HEK293 (cell line): Measurements from ENCODE around the gene ITGB3.

ENCODE experiments used
- CTCF ChIP-seq: fragments of 450-650 bp; formaldehyde crosslinking; IDR thresholded peaks from 2 replicates; pipeline ENCODE4 v1.5.1; 2016; ENCODE audit warnings: missing biosample characterization, missing genetic modification characterization
- EGR2 ChIP-seq: fragments of 450-650 bp; formaldehyde crosslinking; IDR thresholded peaks from 2 replicates; pipeline ENCODE4 v1.5.1; 2016; ENCODE audit warnings: low read depth, missing biosample characterization, missing genetic modification characterization
- ZBTB11 ChIP-seq: fragments of 450-650 bp; formaldehyde crosslinking; conservative IDR thresholded peaks from 2 replicates; pipeline ENCODE4 v1.5.1; 2016; ENCODE audit warnings: low read depth, missing biosample characterization, missing genetic modification characterization
- ZBTB7A ChIP-seq: fragments of 450-650 bp; formaldehyde crosslinking; IDR thresholded peaks from 2 replicates; pipeline ENCODE4 v1.5.1; 2016; ENCODE audit warnings: low read depth, missing biosample characterization, missing genetic modification characterization
- ZFP69B ChIP-seq: fragments of 450-650 bp; formaldehyde crosslinking; IDR thresholded peaks from 2 replicates; pipeline ENCODE4 v1.5.1; 2016; ENCODE audit warnings: missing biosample characterization, missing genetic modification characterization
- ZNF121 ChIP-seq: fragments of 450-650 bp; formaldehyde crosslinking; IDR thresholded peaks from 2 replicates; pipeline ENCODE4 v1.5.1; 2016; ENCODE audit warnings: missing biosample characterization, missing genetic modification characterization
- ZNF132 ChIP-seq: fragments of 450-650 bp; formaldehyde crosslinking; IDR thresholded peaks from 2 replicates; pipeline ENCODE4 v1.5.1; 2017; ENCODE audit warnings: missing biosample characterization, missing genetic modification characterization, borderline replicate concordance
- ZNF24 ChIP-seq: fragments of 450-650 bp; formaldehyde crosslinking; IDR thresholded peaks from 2 replicates; pipeline ENCODE4 v1.5.1; 2016; ENCODE audit warnings: missing biosample characterization, missing genetic modification characterization
- ZNF274 ChIP-seq, 2 experiments: fragments of 200-500 bp in 1 of 2; fragments of 450-650 bp in 1 of 2; sonication (Bioruptor generic) in 1 of 2; formaldehyde crosslinking in 1 of 2; IDR thresholded peaks; 2 replicates each; pipeline versions ENCODE4 v1.5.1 to v1.6.1; 2014 to 2016; ENCODE audit warnings: borderline replicate concordance in 1 of 2, inconsistent platforms in 1 of 2, low read length in 1 of 2, missing biosample characterization in 1 of 2, missing genetic modification characterization in 1 of 2
- ZNF280D ChIP-seq: fragments of 450-650 bp; formaldehyde crosslinking; IDR thresholded peaks from 2 replicates; pipeline ENCODE4 v1.5.1; 2016; ENCODE audit warnings: missing biosample characterization, missing genetic modification characterization
- ZNF292 ChIP-seq: fragments of 450-650 bp; formaldehyde crosslinking; IDR thresholded peaks from 2 replicates; pipeline ENCODE4 v1.5.1; 2016; ENCODE audit warnings: low read depth, missing biosample characterization, missing genetic modification characterization, borderline replicate concordance
- ZNF37A ChIP-seq: fragments of 450-650 bp; IDR thresholded peaks from 2 replicates; pipeline ENCODE4 v1.5.1; 2018; ENCODE audit warnings: missing biosample characterization, missing genetic modification characterization
- ZNF394 ChIP-seq: fragments of 450-650 bp; formaldehyde crosslinking; IDR thresholded peaks from 2 replicates; pipeline ENCODE4 v1.5.1; 2016; ENCODE audit warnings: missing biosample characterization, missing genetic modification characterization, mild to moderate bottlenecking, moderate library complexity, borderline replicate concordance
- ZNF423 ChIP-seq: fragments of 450-650 bp; formaldehyde crosslinking; IDR thresholded peaks from 2 replicates; pipeline ENCODE4 v1.5.1; 2016; ENCODE audit warnings: missing biosample characterization, missing genetic modification characterization
- ZNF488 ChIP-seq: fragments of 450-650 bp; formaldehyde crosslinking; IDR thresholded peaks from 2 replicates; pipeline ENCODE4 v1.5.1; 2016; ENCODE audit warnings: missing biosample characterization, missing genetic modification characterization
- ZNF600 ChIP-seq: fragments of 450-650 bp; formaldehyde crosslinking; IDR thresholded peaks from 2 replicates; pipeline ENCODE4 v1.5.1; 2016; ENCODE audit warnings: missing biosample characterization, missing genetic modification characterization
- ZNF701 ChIP-seq: fragments of 450-650 bp; formaldehyde crosslinking; IDR thresholded peaks from 2 replicates; pipeline ENCODE4 v1.5.1; 2016; ENCODE audit warnings: missing biosample characterization, missing genetic modification characterization
- ZNF704 ChIP-seq: fragments of 450-650 bp; formaldehyde crosslinking; IDR thresholded peaks from 2 replicates; pipeline ENCODE4 v1.5.1; 2016; ENCODE audit warnings: missing biosample characterization, missing genetic modification characterization
- ZNF76 ChIP-seq: fragments of 450-650 bp; formaldehyde crosslinking; IDR thresholded peaks from 2 replicates; pipeline ENCODE4; 2016; ENCODE audit warnings: low read depth, missing biosample characterization, missing genetic modification characterization, borderline replicate concordance
- ZNF785 ChIP-seq: fragments of 450-650 bp; formaldehyde crosslinking; IDR thresholded peaks from 2 replicates; pipeline ENCODE4 v1.5.1; 2016; ENCODE audit warnings: missing biosample characterization, missing genetic modification characterization
- ZNF837 ChIP-seq: fragments of 450-650 bp; formaldehyde crosslinking; IDR thresholded peaks from 2 replicates; pipeline ENCODE4 v1.5.1; 2016; ENCODE audit warnings: missing biosample characterization, missing genetic modification characterization
- TF ChIP-seq, protein P1 (sequence below): fragments of 450-650 bp; formaldehyde crosslinking; IDR thresholded peaks from 2 replicates; pipeline ENCODE4 v1.5.1; 2016; ENCODE audit warnings: missing biosample characterization, missing genetic modification characterization, low read depth

The ITGB3 gene

GRCh38 chr17:47229535-47230443 lies 23.8 kb upstream of the ITGB3 start (continued):
- no peak for TF ChIP-seq ZNF280D (tag by site-specific recombination)
- TF ChIP-seq, protein P1, sequence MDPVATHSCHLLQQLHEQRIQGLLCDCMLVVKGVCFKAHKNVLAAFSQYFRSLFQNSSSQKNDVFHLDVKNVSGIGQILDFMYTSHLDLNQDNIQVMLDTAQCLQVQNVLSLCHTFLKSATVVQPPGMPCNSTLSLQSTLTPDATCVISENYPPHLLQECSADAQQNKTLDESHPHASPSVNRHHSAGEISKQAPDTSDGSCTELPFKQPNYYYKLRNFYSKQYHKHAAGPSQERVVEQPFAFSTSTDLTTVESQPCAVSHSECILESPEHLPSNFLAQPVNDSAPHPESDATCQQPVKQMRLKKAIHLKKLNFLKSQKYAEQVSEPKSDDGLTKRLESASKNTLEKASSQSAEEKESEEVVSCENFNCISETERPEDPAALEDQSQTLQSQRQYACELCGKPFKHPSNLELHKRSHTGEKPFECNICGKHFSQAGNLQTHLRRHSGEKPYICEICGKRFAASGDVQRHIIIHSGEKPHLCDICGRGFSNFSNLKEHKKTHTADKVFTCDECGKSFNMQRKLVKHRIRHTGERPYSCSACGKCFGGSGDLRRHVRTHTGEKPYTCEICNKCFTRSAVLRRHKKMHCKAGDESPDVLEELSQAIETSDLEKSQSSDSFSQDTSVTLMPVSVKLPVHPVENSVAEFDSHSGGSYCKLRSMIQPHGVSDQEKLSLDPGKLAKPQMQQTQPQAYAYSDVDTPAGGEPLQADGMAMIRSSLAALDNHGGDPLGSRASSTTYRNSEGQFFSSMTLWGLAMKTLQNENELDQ = no peak
- TF ChIP-seq ZNF121 = no peak
- TF ChIP-seq ZNF132 (tag by site-specific recombination) = no peak
- TF ChIP-seq CTCF (tag by site-specific recombination) = peak; percentile 80
- no peak for TF ChIP-seq ZNF37A (tag by site-specific recombination)
- TF ChIP-seq ZNF76 (tag by site-specific recombination) = no peak
- TF ChIP-seq ZBTB7A = no peak
- TF ChIP-seq ZNF600 (tag by site-specific recombination) = 0 out of 2 replicates have a peak, but pooled peaks have one; percentile 45
- no peak for TF ChIP-seq ZNF423
- TF ChIP-seq ZNF292 (tag by site-specific recombination) = no peak
- TF ChIP-seq ZNF488 (tag by site-specific recombination) = no peak
- no peak for TF ChIP-seq ZNF274 (IDR thresholded peaks at IDR 0.05; ENCODE audit: low read length)
- TF ChIP-seq ZNF274 (tag by site-specific recombination; IDR thresholded peaks at IDR 0.05; ENCODE audit: borderline replicate concordance) = no peak
- TF ChIP-seq EGR2 (tag by site-specific recombination) = peak; percentile 84
- TF ChIP-seq ZNF24 = peak; percentile 67; the same call in 1 of the 2 replicates
- TF ChIP-seq ZBTB11 (tag by site-specific recombination) = no peak
- no peak for TF ChIP-seq ZNF704 (tag by site-specific recombination)
- TF ChIP-seq ZNF394 = peak; percentile 37; the same call in 1 of the 2 replicates
- TF ChIP-seq ZNF701 (tag by site-specific recombination) = no peak
- no peak for TF ChIP-seq ZNF837 (tag by site-specific recombination)
- no peak for TF ChIP-seq ZFP69B (tag by site-specific recombination)
- no peak for TF ChIP-seq ZNF785
